Caco-2 (cell line): ENCODE measurements around the gene NAP1L3. TPM values are rescaled to one million over a fixed set of nuclear protein-coding genes. Genes with fewer than 3 reads are reported as not detected.

Experiments
- BruUV-seq: library from RNA; stranded (reverse); fragments of 400-500 nt; replicated peaks from 2 replicates; lab custom pipeline; 2021; lab: Mats Ljungman, UMichigan
- CTCF ChIA-PET: fragments of 300-600 bp; sonication (Branson Sonifier 250); formaldehyde crosslinking; loops from one replicate; lab custom pipeline; 2022; ENCODE audit warnings: antibody characterized with exemption; lab: Charles Lee
- POLR2A ChIA-PET: fragments of 300-600 bp; sonication (Branson Sonifier 250); formaldehyde crosslinking; loops from one replicate; lab custom pipeline; 2022; ENCODE audit warnings: antibody characterized with exemption; lab: Charles Lee
- DNase-seq, 2 experiments: peaks; one replicate each; pipeline versions ENCODE4 v3.0.0 to v3.0.0-alpha.2; 2020 to 2022
- H3K27me3 ChIP-seq: replicated peaks from 2 replicates; pipeline ENCODE4 v1.6.0; 2011; ENCODE audit warnings: low read length; ENCODE audit not compliant: control insufficient read depth, insufficient read depth
- H3K36me3 ChIP-seq: 2 replicates; pipeline ENCODE4 v1.5.1; 2011; ENCODE audit warnings: low read length; ENCODE audit not compliant: control insufficient read depth, insufficient read depth
- H3K4me1 ChIP-seq: fragments of 250-450 bp; sonication (Bioruptor Pico); 2 replicates; pipeline ENCODE4 v1.5.1; 2020; ENCODE audit warnings: mild to moderate bottlenecking
- H3K4me3 ChIP-seq: 2 replicates; pipeline ENCODE4 v1.5.1; 2011; ENCODE audit warnings: low read depth, mild to moderate bottlenecking, control low read depth, low read length
- H3K9me3 ChIP-seq: fragments of 250-450 bp; sonication (Bioruptor Pico); 2 replicates; pipeline ENCODE4 v1.5.1; 2020; ENCODE audit warnings: mild to moderate bottlenecking, moderate library complexity
- H3K27ac Mint-ChIP-seq: one replicate; pipeline ENCODE4 v1.8.0; 2022; ENCODE audit warnings: mixed read lengths; ENCODE audit not compliant: unreplicated experiment
- H3K27me3 Mint-ChIP-seq: one replicate; pipeline ENCODE4 v1.8.0; 2022; ENCODE audit warnings: mixed read lengths; ENCODE audit not compliant: insufficient read depth, unreplicated experiment
- H3K36me3 Mint-ChIP-seq: one replicate; pipeline ENCODE4 v1.8.0; 2022; ENCODE audit warnings: mild to moderate bottlenecking, mixed read lengths; ENCODE audit not compliant: insufficient read depth, unreplicated experiment
- H3K4me1 Mint-ChIP-seq: one replicate; pipeline ENCODE4 v1.8.0; 2022; ENCODE audit warnings: low read depth, mixed read lengths; ENCODE audit not compliant: unreplicated experiment
- H3K4me3 Mint-ChIP-seq: one replicate; pipeline ENCODE4 v1.8.0; 2022; ENCODE audit warnings: mild to moderate bottlenecking, moderate library complexity, mixed read lengths; ENCODE audit not compliant: unreplicated experiment
- H3K9me3 Mint-ChIP-seq: one replicate; pipeline ENCODE4 v1.8.0; 2022; ENCODE audit warnings: mixed read lengths; ENCODE audit not compliant: unreplicated experiment
- intact Hi-C: fragments of 100-400 bp; cut with micrococcal nuclease; formaldehyde crosslinking; loops from one replicate; pipeline ENCODE4 v1.10.0; 2022; ENCODE audit not compliant: unreplicated experiment
- total RNA-seq: library from RNA; stranded (reverse); gene quantifications from 2 replicates; pipeline ENCODE4 v1.2.3, GENCODE V29; 2022
- TF ChIP-seq, protein P1 (sequence below), 2 experiments: fragments of 200-600 bp in 1 of 2; IDR thresholded peaks; 1 replicate in 1 of 2; 2 replicates in 1 of 2; pipeline versions ENCODE4 v1.5.1 to v1.8.0; 2011 to 2022; ENCODE audit warnings: antibody characterized with exemption in 1 of 2, control low read depth in 1 of 2, inconsistent platforms in 1 of 2, low read depth in 1 of 2, low read length in 1 of 2, mild to moderate bottlenecking in 1 of 2, moderate library complexity in 1 of 2; ENCODE audit not compliant: insufficient read depth in 1 of 2, severe bottlenecking in 1 of 2, unreplicated experiment in 1 of 2

The NAP1L3 gene
- total RNA-seq, 1 experiment from 2014 or later = not detected

DNA sequence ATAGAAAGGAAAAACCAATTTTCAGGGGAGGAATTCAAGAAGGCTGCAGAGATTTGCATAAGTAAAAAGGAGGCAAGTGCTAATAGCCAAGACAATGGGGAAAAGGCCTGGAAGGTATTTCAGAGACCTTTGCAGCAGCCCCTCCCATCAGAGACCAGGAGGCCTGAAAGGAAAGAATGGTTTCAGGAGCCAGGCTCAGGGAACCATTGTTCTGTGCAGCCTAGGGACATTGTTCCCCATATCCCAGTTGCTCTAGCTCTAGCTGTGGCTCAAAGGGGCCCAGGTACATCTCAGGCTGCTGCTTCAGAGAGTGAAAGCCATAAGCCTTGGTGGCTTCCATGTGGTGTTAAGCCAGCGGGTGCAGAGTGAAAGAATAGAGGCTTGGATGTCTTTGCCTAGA is 24.0 kb downstream of the NAP1L3 start:
- Histone ChIP-seq H3K36me3 (no peaks in the 10 kb centered on the region), H3K27me3 (no peaks in the 10 kb centered on the region), H3K4me1 (no peaks in the 10 kb centered on the region), H3K9me3 (no peaks in the 10 kb centered on the region), H3K4me3 (no peak overlapping the region)
- H3K27ac Mint-ChIP-seq = no peak overlapping the region
- TF ChIP-seq, protein P1, sequence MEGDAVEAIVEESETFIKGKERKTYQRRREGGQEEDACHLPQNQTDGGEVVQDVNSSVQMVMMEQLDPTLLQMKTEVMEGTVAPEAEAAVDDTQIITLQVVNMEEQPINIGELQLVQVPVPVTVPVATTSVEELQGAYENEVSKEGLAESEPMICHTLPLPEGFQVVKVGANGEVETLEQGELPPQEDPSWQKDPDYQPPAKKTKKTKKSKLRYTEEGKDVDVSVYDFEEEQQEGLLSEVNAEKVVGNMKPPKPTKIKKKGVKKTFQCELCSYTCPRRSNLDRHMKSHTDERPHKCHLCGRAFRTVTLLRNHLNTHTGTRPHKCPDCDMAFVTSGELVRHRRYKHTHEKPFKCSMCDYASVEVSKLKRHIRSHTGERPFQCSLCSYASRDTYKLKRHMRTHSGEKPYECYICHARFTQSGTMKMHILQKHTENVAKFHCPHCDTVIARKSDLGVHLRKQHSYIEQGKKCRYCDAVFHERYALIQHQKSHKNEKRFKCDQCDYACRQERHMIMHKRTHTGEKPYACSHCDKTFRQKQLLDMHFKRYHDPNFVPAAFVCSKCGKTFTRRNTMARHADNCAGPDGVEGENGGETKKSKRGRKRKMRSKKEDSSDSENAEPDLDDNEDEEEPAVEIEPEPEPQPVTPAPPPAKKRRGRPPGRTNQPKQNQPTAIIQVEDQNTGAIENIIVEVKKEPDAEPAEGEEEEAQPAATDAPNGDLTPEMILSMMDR (IDR thresholded peaks at IDR 0.05; ENCODE audit: insufficient read depth in 1 of 2, low read depth in 1 of 2, low read length in 1 of 2, severe bottlenecking in 1 of 2, unreplicated experiment in 1 of 2) = no peak
- no peak for DNase-seq
- no peaks in the 10 kb centered on the region for H3K4me1 Mint-ChIP-seq
- intact Hi-C loops = no loop called here
- POLR2A ChIA-PET = no interaction called here
- H3K4me3 Mint-ChIP-seq = no peak overlapping the region
- no peaks in the 10 kb centered on the region for H3K36me3 Mint-ChIP-seq
- no peaks in the 10 kb centered on the region for H3K9me3 Mint-ChIP-seq
- CTCF ChIA-PET = no interaction called here
- H3K27me3 Mint-ChIP-seq = no peaks in the 10 kb centered on the region
- BruUV-seq = no TSS peak

DNA sequence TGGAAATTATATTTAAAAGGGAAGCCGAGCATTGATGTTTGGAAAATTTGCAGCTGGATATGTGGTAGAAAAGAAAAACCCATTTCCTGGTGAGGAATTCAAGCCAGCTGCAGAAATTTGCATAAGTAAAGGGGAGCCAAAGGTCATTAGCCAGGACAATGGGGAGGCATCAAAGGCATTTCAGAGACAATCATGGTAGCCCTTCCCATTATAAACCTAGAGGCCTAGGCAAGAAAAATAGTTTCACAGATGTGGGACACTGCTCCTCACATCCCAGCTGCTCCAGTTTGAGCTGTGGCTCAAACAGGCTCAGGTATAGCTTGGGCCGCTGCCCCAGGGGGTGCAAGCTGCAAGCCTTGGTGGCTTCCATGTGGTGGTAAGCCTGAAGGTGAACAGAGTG is 35.8 kb downstream of the NAP1L3 start:
- Mint-ChIP-seq H3K27ac (no peak overlapping the region), H3K9me3 (peaks cover 9% of the 10 kb centered on the region), H3K4me3 (no peak overlapping the region), H3K4me1 (no peaks in the 10 kb centered on the region), H3K27me3 (no peaks in the 10 kb centered on the region), H3K36me3 (no peaks in the 10 kb centered on the region)
- intact Hi-C loops = no loop called here
- Histone ChIP-seq H3K27me3 (no peaks in the 10 kb centered on the region), H3K4me3 (no peak overlapping the region), H3K36me3 (no peaks in the 10 kb centered on the region), H3K9me3 (no peaks in the 10 kb centered on the region), H3K4me1 (no peaks in the 10 kb centered on the region)
- CTCF ChIA-PET = no interaction called here
- POLR2A ChIA-PET = no interaction called here
- no peak for DNase-seq
- BruUV-seq = no TSS peak
- TF ChIP-seq, protein P1 (IDR thresholded peaks at IDR 0.05; ENCODE audit: insufficient read depth in 1 of 2, low read depth in 1 of 2, low read length in 1 of 2, severe bottlenecking in 1 of 2, unreplicated experiment in 1 of 2) = no peak

Other genes with a start within 250 kb of the NAP1L3 start
- not detected in 2 replicates for gene FAM133A, start 628 bp upstream of the NAP1L3 start, total RNA-seq